SK-N-MC (cell line): ENCODE measurements around the gene LRFN2.

Experiments used
- EZH2 ChIP-seq: fragments of 200-600 bp; sonication (generic); IDR thresholded peaks from one replicate; pipeline ENCODE4 v1.6.1; 2017; ENCODE audit warnings: antibody characterized with exemption
- FOXP2 ChIP-seq: optimal IDR thresholded peaks from 2 replicates; pipeline ENCODE3; 2011; ENCODE audit warnings: mild to moderate bottlenecking, moderate library complexity; ENCODE audit not compliant: insufficient read depth; ENCODE audit errors: extremely low read length, control extremely low read depth
- POLR2AphosphoS5 ChIP-seq: IDR thresholded peaks from 2 replicates; pipeline ENCODE4 v1.6.1; 2012; ENCODE audit warnings: mild to moderate bottlenecking, low read depth, low read length, borderline replicate concordance

GRCh38 chr6:40556881-40557280, 30.3 kb downstream of the LRFN2 start:
- no peak for TF ChIP-seq POLR2AphosphoS5
- TF ChIP-seq EZH2, result no peak
- no peak for TF ChIP-seq FOXP2
